GM12878 (cell line): ENCODE measurements around the gene SYCE3. TPM values are rescaled to one million over a fixed set of nuclear protein-coding genes. Genes with fewer than 3 reads are reported as not detected.

Experiments
- ATAC-seq: fragments of 200-7000 bp; cut with Tn5 transposase; 3 replicates; pipeline ENCODE4 v1.9.1; 2020; ENCODE audit warnings: mild to moderate bottlenecking, moderate library complexity
- BruUV-seq: library from RNA; stranded (reverse); fragments of 400-500 nt; replicated peaks from 2 replicates; lab custom pipeline; 2021; lab: Mats Ljungman, UMichigan
- CTCF ChIA-PET: fragments of 300-600 bp; sonication (Branson Sonifier 250); formaldehyde crosslinking; extraction: SDS; loops from one replicate; lab custom pipeline; 2021; ENCODE audit warnings: inconsistent platforms; lab: Yijun Ruan, JAX
- POLR2A ChIA-PET: fragments of 350-600 bp; formaldehyde crosslinking; extraction: SDS; loops from one replicate; lab custom pipeline; 2021; ENCODE audit warnings: inconsistent platforms; lab: Charles Lee
- RAD21 ChIA-PET: fragments of 300-600 bp; sonication (Branson Sonifier 250); formaldehyde crosslinking; loops from one replicate; lab custom pipeline; 2023; ENCODE audit warnings: antibody characterized with exemption; ENCODE audit not compliant: unreplicated experiment; lab: Charles Lee
- SMC1A ChIA-PET: fragments of 300-600 bp; sonication (Branson Sonifier 250); formaldehyde crosslinking; loops from one replicate; lab custom pipeline; 2023; ENCODE audit not compliant: unreplicated experiment, uncharacterized antibody; lab: Charles Lee
- DNase-seq: peaks from one replicate; pipeline ENCODE4 v3.0.0-alpha.2; 2011; ENCODE audit warnings: low read depth, low spot score
- FAIRE-seq: peaks from 3 replicates; lab custom pipeline; 2011; peaks lifted over from hg19 to GRCh38; lab: Jason Lieb, UNC
- H2AFZ ChIP-seq: 2 replicates; pipeline ENCODE4 v1.6.0; 2011; ENCODE audit warnings: low read depth, low read length, control low read depth; ENCODE audit not compliant: control insufficient read depth
- H3K27ac ChIP-seq: 2 replicates; pipeline ENCODE4 v1.5.1; 2011; ENCODE audit warnings: control low read depth; ENCODE audit not compliant: control insufficient read depth, insufficient read depth
- H3K27me3 ChIP-seq, 2 experiments: replicated peaks in 1 of 2; 2 replicates each; pipeline versions ENCODE4 v1.6.0 to v1.6.1; 2011; ENCODE audit warnings: low read length in 1 of 2; ENCODE audit not compliant: control insufficient read depth in 2 of 2, insufficient read depth in 2 of 2
- H3K36me3 ChIP-seq, 2 experiments: 2 replicates each; pipeline ENCODE4 v1.5.1; 2011; ENCODE audit warnings: low read length in 1 of 2; ENCODE audit not compliant: control insufficient read depth in 2 of 2, insufficient read depth in 2 of 2
- H3K4me1 ChIP-seq: 2 replicates; pipeline ENCODE4 v1.6.1; 2011; ENCODE audit warnings: mild to moderate bottlenecking, low read length, moderate library complexity, mixed read lengths; ENCODE audit not compliant: control insufficient read depth, insufficient read depth
- H3K4me2 ChIP-seq: 2 replicates; pipeline ENCODE4 v1.6.0; 2011; ENCODE audit warnings: control low read depth; ENCODE audit not compliant: control insufficient read depth, insufficient read depth
- H3K4me3 ChIP-seq: fragments of 200-600 bp; sonication (generic); 2 replicates; pipeline ENCODE4 v1.5.1; 2016
- H3K79me2 ChIP-seq: 2 replicates; pipeline ENCODE4 v1.6.0; 2011; ENCODE audit warnings: low read length; ENCODE audit not compliant: control insufficient read depth, insufficient read depth
- H3K9ac ChIP-seq: 2 replicates; pipeline ENCODE4 v1.8.0; 2011; ENCODE audit warnings: low read length, control low read depth, mixed read lengths; ENCODE audit not compliant: control insufficient read depth, insufficient read depth
- H3K9me3 ChIP-seq: replicated peaks from 3 replicates; pipeline ENCODE4 v1.5.1; 2011; ENCODE audit warnings: mild to moderate bottlenecking, low read length; ENCODE audit not compliant: control insufficient read depth, insufficient read depth
- H4K20me1 ChIP-seq: 2 replicates; pipeline ENCODE4 v1.6.0; 2011; ENCODE audit not compliant: control insufficient read depth, insufficient read depth
- ETV6 ChIP-seq, 2 experiments: fragments of 450-650 bp in 1 of 2; IDR thresholded peaks in 1 of 2; conservative IDR thresholded peaks in 1 of 2; 2 replicates each; pipeline ENCODE4 v1.6.1; 2014; ENCODE audit warnings: antibody characterized with exemption in 1 of 2, borderline replicate concordance in 1 of 2, low read depth in 1 of 2, mild to moderate bottlenecking in 1 of 2, moderate library complexity in 1 of 2
- HDAC2 ChIP-seq: fragments of 200-600 bp; sonication (generic); IDR thresholded peaks from 2 replicates; pipeline ENCODE4 v1.6.1; 2017
- JUND ChIP-seq: IDR thresholded peaks from 2 replicates; pipeline ENCODE4 v1.6.1; 2012; ENCODE audit warnings: low read depth, mild to moderate bottlenecking, low read length, improper control_type of control experiment, moderate library complexity
- KAT2A ChIP-seq: conservative IDR thresholded peaks from 2 replicates; pipeline ENCODE4 v1.6.1; 2011; ENCODE audit warnings: low read depth, low read length; ENCODE audit not compliant: control insufficient read depth
- TAF1 ChIP-seq: IDR thresholded peaks from 2 replicates; pipeline ENCODE4 v1.6.1; 2011; ENCODE audit warnings: mild to moderate bottlenecking, low read depth, low read length, borderline replicate concordance
- WGBS: methylation state at CpG from one replicate; pipeline ENCODE4 v1.1.6; 2016; ENCODE audit warnings: low lambda C conversion rate; ENCODE audit not compliant: insufficient replicate concordance, insufficient coverage; ENCODE audit errors: missing lambda C conversion rate; 5-methylcytosine and 5-hydroxymethylcytosine counted together
- in situ Hi-C: fragments of 300-500 bp; cut with MboI; formaldehyde crosslinking; loops from 9 replicates; pipeline ENCODE4 v1.14.3; 2018; ENCODE audit warnings: mixed read lengths
- intact Hi-C: fragments of 100-400 bp; cut with micrococcal nuclease; formaldehyde crosslinking; loops from one replicate; pipeline ENCODE4 v1.14.2; 2022; ENCODE audit not compliant: unreplicated experiment
- polyA plus RNA-seq, 11 experiments: library from polyadenylated mRNA; depleted of rRNA in 4 of 11; unstranded in 6 of 11; stranded (reverse) in 5 of 11; fragments of >200 nt; fragmentation: Nextera tagmentation in 4 of 11; fragmentation: Illumina TruSeq in 1 of 11; extraction: Ambion mirVana in 4 of 11; extraction: Trizol in 1 of 11; gene quantifications; 1 replicate in 1 of 11; 2 replicates in 10 of 11; pipeline versions ENCODE4 v1.2.1 to v1.2.3, GENCODE V29; 2011 to 2016; ENCODE audit warnings: inconsistent platforms in 2 of 11, missing spikeins in 2 of 11, low read depth in 1 of 11
- total RNA-seq, 4 experiments: library from RNA; depleted of rRNA in 3 of 4; stranded (reverse); fragments of >200 nt in 3 of 4; fragmentation: Illumina TruSeq in 1 of 4; extraction: Trizol in 1 of 4; gene quantifications; 2 replicates each; pipeline versions ENCODE4 v1.2.1 to v1.2.3, GENCODE V29; 2013 to 2021
- TF ChIP-seq, protein P1 (sequence below): fragments of 450-650 bp; IDR thresholded peaks from 2 replicates; pipeline ENCODE4 v1.6.1; 2017; ENCODE audit warnings: antibody characterized with exemption, mild to moderate bottlenecking, moderate library complexity
- TF ChIP-seq, protein P2 (sequence below): fragments of 450-650 bp; IDR thresholded peaks from 2 replicates; pipeline ENCODE4 v1.6.1; 2016; ENCODE audit warnings: mild to moderate bottlenecking

Gene SYCE3
- total and polyA plus RNA-seq, 10 of the 15 experiments (the other 5 are each of a cell fraction or from before 2014, with no cell fraction given) = 0.38 to 0.91 (median 0.76) TPM; not detected in 4

DNA sequence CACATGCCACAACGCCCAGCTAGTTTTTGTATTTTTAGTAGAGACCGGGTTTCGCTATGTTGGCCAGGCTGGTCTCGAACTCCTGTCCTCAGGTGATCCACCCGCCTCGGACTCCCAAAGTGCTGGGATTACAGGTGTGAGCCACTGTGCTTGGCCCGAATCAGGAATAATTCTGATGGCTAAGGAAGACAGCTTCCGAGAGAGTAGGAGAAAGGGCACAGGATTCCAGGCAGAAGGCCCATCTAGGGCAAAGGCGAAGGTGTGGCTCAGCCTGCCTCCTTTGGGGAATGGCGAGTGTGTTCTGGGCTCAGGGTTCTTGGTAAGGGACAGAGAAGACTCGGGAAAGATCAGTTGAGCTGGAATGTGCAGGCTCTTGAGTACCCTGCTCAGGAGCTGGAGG lies 1.6 kb upstream of the SYCE3 start:
- FAIRE-seq (no peak), DNase-seq (no peak), ATAC-seq (no peak)
- ChIA-PET CTCF (interaction anchor here (1.2 to 3.1 kb wide), 8 partner anchors 18 to 236 kb away, joined by 3 to 14 read pairs (median 8); partner anchors contain the start of genes CHKB, KLHDC7B, LMF2 and NCAPH2), SMC1A (interaction anchor here (1.0 to 2.8 kb wide), 3 partner anchors 25 to 55 kb away, joined by 4 to 14 read pairs (median 5); partner anchors contain the start of gene SCO2), POLR2A (interaction anchor here (1.2 to 4.8 kb wide), 6 partner anchors 22 to 56 kb away, joined by 4 to 21 read pairs (median 10); partner anchors contain the start of genes LMF2, NCAPH2, SCO2 and TYMP), RAD21 (interaction anchor here (1.0 to 2.9 kb wide), 3 partner anchors 17 to 55 kb away, joined by 3 to 13 read pairs (median 3); partner anchors contain the start of gene SCO2)
- in situ Hi-C loops (no loop called here), intact Hi-C loops (loop anchor here (5.0 kb wide), 1 partner anchor 37 kb away; the partner anchor contains the start of gene SCO2)
- 77% methylated on average over 11 of the region's 11 CpGs for WGBS
- Histone ChIP-seq H3K9ac (no peak overlapping the region), H3K36me3 (peaks cover 5 to 7% of the 10 kb centered on the region in 2 experiments; a peak in 3 of 4 replicates), H3K4me3 (no peak overlapping the region), H3K9me3 (no peaks in the 10 kb centered on the region), H3K27me3 (no peaks in the 10 kb centered on the region), H3K4me1 (no peaks in the 10 kb centered on the region), H3K4me2 (no peak overlapping the region), H2AFZ (no peak overlapping the region), H3K27ac (no peak overlapping the region), H3K79me2 (no peaks in the 10 kb centered on the region), H4K20me1 (no peaks in the 10 kb centered on the region)
- TF ChIP-seq HDAC2 = no peak
- TF ChIP-seq, protein P1, sequence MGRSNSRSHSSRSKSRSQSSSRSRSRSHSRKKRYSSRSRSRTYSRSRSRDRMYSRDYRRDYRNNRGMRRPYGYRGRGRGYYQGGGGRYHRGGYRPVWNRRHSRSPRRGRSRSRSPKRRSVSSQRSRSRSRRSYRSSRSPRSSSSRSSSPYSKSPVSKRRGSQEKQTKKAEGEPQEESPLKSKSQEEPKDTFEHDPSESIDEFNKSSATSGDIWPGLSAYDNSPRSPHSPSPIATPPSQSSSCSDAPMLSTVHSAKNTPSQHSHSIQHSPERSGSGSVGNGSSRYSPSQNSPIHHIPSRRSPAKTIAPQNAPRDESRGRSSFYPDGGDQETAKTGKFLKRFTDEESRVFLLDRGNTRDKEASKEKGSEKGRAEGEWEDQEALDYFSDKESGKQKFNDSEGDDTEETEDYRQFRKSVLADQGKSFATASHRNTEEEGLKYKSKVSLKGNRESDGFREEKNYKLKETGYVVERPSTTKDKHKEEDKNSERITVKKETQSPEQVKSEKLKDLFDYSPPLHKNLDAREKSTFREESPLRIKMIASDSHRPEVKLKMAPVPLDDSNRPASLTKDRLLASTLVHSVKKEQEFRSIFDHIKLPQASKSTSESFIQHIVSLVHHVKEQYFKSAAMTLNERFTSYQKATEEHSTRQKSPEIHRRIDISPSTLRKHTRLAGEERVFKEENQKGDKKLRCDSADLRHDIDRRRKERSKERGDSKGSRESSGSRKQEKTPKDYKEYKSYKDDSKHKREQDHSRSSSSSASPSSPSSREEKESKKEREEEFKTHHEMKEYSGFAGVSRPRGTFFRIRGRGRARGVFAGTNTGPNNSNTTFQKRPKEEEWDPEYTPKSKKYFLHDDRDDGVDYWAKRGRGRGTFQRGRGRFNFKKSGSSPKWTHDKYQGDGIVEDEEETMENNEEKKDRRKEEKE = no peak
- no peak for TF ChIP-seq KAT2A
- no peak for TF ChIP-seq ETV6 (conservative IDR thresholded peaks at IDR 0.05 in 1 of 2, IDR thresholded peaks at IDR 0.05 in 1 of 2; ENCODE audit: borderline replicate concordance in 1 of 2, low read depth in 1 of 2)
- TF ChIP-seq TAF1 = no peak
- TF ChIP-seq, protein P2, sequence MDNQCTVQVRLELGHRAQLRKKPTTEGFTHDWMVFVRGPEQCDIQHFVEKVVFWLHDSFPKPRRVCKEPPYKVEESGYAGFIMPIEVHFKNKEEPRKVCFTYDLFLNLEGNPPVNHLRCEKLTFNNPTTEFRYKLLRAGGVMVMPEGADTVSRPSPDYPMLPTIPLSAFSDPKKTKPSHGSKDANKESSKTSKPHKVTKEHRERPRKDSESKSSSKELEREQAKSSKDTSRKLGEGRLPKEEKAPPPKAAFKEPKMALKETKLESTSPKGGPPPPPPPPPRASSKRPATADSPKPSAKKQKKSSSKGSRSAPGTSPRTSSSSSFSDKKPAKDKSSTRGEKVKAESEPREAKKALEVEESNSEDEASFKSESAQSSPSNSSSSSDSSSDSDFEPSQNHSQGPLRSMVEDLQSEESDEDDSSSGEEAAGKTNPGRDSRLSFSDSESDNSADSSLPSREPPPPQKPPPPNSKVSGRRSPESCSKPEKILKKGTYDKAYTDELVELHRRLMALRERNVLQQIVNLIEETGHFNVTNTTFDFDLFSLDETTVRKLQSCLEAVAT = no peak
- no peak for TF ChIP-seq JUND
- BruUV-seq = no TSS peak
